Right renal cortex interstitium (tissue), 3 donors: ENCODE data around the gene CIB2. TPM values are rescaled to one million over a fixed set of nuclear protein-coding genes. Genes with fewer than 3 reads are reported as not detected.

Experiments used
- DNase-seq, 3 donors: peaks; one replicate each; pipeline ENCODE4 v3.0.0-alpha.2; 2013; ENCODE audit warnings: low read depth in 3 of 3, low spot score in 2 of 3
- polyA plus RNA-seq, 3 donors: library from polyadenylated mRNA; unstranded; fragments of 120-200 nt; gene quantifications; one replicate each; pipeline ENCODE4 v1.2.1, GENCODE V29; 2013; ENCODE audit not compliant: insufficient read length in 3 of 3

Gene CIB2
- polyA plus RNA-seq, 3 donors = 28.2 to 33.0 (median 30.0) TPM

DNA sequence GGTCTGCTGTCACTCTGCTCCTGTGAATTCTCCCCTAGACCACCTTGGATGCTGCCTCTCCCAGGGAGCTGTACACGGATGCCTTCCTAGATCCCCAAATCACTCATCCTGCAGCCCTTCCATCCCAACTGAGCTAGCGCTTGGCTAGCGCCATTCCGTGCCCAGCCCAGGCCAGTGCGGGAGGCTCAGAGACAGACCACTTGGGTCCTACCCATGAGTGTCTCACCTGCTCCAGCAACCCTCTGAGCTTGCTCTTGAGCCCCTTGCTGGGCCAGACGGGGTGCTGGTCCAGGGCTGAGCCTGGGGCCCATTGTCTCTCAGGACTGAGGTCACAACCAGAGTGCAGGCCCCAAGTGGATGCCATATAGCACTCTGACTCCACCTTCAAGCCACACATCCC lies 21.1 kb downstream of the CIB2 start:
- no peak for DNase-seq

DNA sequence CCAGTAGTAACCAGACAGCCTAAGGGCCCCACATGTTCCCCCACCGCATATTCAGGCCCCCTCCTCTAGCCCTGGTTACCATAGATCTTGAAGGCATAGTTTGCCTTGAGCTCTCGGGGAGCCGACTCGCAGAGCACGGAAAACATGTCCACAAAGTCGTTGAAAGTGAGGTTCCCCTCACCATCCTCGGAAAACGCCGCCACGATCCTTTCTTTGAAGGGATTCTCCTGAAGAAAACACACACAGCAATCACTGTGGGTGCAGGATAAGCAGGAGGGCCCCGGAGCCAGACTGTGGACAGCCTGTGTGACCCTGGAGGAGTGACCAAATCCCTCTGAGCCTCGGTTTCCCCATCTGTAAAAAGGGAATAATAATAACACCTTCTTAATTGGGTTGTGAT lies 22.1 kb downstream of the CIB2 start:
- DNase-seq = no peak

DNA sequence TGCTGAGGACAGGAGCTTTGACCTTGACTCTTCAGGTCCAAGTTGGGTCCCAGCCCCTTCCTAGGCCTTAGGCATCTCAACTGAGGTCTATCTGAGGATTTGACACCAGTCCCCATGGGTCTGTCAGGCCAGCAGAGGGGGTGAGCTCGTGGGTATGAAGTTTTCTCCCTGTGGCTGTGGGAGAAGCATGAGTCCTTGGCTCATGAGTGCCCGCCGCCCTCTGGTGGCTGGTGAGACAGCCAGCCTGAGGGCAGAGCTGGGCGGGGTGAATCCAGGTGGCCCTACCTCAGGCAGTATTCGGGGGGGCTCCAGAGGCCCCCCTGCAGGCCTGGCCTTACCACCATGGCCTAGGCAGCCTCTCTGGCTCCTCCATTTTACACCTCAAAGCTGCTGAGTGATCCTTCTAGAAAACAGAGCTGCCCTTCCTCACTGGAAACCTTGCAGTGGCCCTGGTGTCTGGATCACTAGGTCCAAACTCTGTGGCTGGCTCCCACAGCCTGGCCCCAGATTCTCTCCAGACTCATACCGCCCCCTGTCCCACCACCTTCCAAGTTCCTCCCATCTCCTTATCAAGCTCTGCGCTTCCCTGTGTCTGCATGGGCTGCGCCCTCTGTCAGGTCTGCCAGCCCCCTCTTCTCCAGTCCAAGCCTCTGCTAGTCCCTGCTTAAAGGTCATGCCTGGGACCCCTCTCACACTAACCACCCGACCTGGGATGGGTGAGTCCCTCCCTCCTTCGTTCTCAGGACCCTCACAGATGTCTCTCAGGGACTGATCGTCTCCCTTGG lies 22.8 kb downstream of the CIB2 start:
- no peak for DNase-seq

DNA sequence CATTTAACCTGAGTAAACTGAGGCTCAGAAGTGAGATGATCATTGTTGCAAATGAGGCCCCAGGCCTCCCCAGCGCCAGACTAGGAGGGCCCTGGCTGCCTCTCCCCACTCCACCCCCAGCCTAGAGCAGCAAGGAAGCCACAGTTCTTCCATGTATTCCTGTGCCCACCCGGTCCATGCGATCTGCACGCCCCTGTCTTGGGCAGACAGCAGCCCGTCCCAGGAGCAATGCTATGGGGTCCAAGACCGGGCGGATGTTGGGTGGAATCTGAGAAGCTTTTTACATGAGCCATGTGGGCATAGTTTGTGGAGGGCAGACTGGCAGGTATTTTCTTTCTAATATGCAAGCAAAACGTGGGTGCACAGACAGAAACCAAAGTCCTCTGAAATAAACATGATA lies 23.8 kb downstream of the CIB2 start:
- no peak for DNase-seq

DNA sequence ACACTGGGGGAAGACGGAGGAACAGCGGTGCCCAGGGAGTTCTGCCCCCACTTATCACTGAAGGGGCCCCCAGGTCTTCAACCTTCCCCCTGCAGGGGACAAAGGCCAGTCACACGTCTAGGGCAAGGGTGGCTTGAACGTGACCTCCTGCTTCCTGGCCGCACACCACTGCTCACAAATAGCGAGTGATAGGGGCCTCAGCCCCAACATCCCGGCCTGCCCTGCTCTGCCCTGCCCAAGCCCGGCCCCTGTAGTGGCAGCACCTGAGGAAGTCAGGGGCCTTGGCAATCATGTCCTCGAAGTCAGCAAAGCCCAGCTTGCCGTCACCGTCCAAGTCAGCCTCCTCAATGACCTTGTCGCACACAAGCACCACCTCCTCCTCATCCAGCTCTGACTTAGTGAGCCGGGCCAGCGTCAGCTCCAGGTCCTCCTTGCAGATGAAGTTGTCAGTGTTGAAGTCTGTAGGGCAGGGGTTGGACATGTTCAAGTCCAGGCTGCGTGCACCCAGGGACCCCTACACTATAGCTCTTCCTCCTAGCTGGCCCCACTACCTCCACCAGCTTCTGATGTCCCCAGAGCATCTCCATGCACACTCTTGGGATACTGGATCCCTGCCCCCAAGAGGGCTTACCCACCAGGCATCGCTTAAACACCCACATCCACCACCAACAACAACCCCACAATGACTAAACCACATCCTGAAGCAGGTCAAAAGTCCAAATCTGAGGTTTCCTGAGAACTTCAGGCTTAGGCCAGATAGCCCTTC lies 25.6 kb downstream of the CIB2 start:
- no peak for DNase-seq

DNA sequence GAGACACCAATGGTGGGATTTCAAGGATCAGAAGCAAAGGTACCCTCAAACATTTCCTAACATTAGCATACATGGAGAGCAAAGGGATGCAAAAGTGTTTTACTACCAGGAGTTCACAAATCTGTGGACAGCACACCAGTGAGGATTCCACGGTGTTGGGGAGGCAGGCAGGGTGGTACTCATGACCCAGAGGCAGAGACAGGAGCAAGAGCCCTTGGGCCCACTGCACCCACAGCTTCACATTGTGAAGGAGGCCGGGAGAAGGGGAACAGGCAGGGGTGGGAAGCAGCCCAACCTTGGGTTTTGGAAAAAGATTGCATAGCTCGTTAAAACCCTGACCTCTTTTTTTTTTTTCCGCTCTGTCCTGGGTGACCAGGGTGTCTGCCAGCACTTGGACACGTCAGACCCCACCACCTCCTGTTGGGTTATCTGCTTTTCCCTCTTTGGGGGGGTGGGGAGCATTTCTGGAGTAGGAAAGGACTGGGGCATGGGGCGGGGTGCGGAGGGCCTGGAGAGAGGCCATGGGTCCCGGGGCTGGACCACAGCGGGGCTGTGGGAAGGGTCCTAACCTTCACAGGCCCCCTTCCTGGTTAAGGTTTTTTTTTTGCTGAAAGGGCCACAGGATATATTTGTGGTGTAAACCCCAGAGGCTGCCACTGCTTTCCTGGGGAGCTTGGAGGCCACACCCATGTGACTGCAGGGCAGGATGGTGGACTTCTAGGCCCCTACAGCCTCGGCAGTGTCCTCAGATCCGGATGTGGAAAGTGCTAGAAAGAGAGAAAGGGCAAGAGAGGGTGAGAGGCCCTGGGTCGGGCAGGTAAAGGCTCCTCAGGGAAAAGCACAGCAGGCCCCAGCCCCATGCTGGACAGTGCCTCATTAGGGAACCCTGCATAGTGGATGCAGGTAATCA lies 26.4 kb downstream of the CIB2 start:
- DNase-seq = no peak

DNA sequence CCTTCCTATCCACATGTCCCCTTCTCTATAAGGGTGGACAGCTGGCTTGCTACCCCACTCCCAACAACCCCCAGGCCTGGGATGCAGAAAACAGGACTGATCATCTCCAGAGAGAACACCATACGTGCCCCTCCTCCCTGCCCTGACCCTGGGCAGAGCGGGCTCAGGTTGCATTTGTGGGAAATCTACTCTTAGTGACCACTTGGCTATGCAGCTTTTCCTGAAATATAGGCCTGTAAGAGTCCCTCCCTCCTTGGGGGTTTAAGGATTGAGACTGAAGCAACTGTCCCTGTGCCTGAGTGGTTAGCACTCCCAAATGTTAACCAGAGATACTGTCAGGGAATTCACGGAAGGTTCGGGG lies 27.1 kb downstream of the CIB2 start:
- no peak for DNase-seq

DNA sequence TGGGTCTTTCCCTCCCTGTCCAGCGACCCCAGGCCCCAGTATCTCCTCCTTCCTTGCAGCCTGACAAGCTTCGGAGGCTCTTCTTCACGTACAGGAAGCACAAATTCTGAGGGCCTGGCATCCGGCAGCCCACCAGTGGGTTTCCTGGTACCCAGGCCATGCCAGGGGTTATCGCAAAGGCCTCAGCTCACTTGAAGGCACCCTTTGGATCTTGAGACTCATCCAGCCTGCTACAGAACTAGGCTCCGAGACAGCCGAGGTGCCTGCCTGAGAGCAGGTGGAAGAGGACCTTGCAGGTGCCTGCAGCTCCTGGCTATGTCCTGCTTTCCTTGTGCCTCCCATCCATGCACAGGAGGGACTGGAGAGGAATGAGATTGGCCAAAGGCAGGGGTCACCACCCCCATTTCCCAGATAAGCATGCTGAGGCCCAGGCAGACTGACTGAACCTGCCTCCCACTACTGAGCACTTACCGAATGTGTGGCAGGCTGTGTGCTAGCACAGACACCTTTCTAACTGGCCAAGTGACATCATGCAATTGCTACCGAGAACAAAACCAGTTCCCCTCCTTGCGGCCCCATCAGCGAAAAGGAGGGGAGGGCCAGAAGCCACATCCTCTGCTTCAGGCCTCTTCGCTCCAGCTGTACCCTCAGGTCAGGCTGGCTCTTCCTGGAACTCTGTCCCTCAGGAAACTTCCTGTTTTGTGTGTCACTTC lies 27.7 kb downstream of the CIB2 start:
- DNase-seq = no peak

DNA sequence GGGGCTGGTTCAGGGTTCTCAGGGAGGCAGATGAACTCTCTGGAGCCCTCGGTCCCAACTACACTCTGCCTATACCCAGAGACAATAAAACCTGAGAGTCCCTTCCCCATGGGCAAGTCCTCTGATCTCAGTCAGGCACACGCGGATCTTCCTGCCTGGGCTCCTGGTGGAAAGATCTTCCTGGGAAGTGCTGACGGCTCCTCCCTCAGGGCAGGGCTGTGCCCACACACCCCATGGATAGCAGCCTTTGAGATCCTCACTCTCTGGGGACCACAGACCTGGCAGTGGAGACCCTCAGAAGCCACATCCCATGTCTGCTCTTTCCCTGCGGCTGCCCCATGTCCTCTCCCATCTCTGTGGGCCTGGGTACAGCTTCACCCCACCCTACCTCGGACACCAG lies 28.5 kb downstream of the CIB2 start:
- DNase-seq = no peak

DNA sequence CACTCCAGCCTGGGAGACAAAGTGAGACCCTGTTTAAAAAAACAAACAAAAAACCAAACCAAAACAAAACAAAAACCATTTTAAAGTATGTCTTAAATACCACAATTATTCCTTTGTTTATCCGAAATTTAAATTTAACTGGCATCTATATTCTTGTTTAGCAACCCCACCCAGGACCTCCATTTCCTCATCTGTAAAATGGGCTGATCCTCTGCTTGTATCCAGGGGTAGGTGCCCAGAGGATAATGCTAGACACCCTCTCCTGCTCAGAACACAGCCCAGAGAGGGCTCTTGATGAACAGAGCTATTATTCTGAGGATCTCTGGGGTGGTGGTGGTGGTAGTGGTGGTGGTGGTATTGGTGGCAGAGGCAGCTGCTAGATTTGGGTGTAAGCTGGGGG lies 29.0 kb downstream of the CIB2 start:
- DNase-seq = no peak

DNA sequence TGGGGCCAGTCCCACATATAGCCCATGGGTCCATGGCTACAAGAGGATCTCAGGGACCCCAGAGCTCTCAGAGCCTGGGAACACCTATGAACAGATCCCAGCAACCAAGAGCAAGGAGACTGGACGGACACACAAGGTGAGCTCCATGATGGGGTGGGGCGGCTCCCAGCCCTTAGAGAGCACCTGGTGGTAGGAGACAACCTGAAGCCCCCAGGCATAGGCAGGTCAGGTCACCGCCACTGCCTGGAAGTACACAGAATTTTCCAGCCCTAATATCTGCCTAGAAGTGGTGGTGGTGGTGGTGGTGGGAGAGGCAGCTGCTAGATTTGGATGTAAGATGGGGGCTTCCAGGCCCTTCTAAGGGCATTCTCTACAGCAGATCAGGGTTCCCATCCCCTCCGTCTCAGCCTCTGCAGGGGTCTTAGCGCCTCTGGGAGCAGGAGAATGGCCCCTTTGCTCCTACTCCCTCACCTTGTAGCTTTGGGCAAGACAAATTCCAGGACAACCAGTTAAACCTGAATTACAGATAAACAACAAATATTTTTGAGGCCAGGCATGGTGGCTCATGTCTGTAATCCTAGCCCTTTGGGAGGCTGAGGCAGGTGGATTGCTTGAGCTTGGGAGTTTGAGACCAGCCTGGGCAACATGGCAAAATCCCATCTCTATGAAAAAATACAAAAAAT lies 29.7 kb downstream of the CIB2 start:
- no peak for DNase-seq

DNA sequence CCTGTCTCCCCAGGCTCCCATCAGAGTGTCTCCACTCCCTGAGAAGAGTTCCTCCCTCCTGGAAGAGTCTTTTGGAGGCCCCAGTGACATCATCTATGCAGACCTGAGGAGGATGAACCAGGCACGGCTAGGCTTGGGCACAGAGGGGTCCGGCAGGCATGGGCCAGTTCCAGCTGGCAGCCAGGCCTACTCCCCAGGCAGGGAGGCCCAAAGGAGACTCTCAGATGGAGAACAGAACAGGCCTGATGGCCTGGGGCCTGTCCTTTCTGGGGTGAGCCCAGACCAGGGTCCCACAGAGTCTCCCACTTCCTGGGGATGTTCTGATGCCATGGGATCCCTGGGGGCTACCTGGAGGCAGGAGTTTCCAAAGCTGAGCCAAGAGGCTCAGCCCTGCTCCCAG lies 30.4 kb downstream of the CIB2 start:
- DNase-seq = no peak

DNA sequence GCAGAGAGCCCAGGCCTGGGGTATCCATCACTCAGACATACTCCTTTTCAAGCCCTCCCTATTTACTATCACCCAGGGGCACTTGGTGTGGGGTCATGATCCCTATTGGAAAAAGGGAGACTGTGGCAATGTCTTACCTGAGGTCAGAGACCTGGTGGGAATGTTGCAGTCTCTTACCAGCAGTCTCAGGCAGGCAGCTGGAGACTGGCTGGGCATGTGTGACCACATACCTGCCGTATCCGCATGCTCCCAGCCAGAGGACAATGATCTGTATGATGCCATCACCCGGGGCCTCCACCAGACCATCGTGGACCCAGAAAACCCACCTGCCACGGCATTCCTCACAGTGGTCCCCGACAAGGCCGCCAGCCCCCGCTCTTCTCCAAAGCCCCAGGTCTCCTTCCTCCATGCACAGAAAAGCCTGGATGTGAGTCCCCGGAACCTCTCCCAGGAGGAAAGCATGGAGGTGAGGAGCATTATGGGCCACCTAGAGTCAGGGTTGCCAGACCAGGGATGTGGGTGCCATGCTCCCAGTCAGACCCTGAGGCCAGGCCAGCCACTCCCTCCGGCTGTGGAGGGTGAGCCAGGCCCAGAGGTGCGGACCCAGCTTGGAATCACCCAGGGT lies 33.0 kb downstream of the CIB2 start:
- DNase-seq = no peak

DNA sequence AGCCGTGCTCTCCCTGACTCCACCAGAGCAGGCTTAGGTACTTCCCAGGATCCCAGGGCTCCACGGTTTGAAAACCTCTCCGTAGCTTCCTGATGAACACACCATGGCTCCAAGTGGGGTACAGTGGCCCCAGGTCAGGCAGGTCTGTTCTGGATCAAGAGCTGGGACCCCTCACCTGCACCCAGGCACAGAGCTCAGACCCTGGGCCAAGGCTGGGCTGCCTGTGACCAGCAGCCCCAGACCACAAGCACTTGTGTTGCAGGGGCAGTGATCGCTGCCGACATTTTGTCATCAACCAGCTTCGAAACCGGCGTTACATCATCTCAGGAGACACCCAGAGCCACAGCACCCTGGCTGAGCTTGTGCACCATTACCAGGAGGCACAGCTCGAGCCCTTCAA lies 33.6 kb downstream of the CIB2 start:
- DNase-seq = no peak

DNA sequence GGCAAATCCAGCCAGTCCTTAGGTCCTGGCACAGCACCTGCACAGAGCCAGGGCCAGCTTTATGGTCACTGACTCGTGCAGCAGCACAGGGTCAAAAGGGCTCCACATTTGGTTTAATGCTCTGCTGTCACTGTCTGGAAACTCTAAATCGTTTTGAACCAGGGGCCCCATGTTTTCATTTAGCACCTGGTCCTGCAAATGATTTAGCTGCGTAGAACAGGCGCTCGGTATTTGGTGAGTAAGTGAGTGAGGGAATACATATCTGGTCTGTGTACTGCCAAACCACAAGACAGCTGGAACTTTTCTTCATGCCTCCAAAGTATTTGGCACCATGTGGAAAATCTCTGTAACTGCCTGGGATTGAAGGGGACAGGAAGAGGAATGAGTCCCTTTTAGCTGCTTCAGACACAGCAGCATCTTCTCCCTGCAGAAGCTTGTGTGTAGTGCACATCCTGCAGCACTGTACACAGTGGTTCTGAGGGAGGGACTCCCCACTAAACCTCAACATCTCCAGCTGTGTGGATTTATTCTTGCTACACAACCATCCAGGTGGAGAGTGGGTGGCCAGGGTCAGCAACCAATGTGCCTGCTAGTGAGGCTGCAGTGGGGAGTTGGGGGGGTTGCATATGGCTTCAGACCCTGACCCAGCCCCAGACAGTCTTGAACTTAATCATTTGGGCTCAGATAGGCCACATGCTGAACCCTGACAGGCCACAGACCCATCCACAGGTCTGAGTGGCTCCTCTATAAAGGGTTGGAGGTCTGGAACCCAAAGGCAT lies 37.8 kb downstream of the CIB2 start:
- DNase-seq = peak in 1 of 3 donors; percentile 61

DNA sequence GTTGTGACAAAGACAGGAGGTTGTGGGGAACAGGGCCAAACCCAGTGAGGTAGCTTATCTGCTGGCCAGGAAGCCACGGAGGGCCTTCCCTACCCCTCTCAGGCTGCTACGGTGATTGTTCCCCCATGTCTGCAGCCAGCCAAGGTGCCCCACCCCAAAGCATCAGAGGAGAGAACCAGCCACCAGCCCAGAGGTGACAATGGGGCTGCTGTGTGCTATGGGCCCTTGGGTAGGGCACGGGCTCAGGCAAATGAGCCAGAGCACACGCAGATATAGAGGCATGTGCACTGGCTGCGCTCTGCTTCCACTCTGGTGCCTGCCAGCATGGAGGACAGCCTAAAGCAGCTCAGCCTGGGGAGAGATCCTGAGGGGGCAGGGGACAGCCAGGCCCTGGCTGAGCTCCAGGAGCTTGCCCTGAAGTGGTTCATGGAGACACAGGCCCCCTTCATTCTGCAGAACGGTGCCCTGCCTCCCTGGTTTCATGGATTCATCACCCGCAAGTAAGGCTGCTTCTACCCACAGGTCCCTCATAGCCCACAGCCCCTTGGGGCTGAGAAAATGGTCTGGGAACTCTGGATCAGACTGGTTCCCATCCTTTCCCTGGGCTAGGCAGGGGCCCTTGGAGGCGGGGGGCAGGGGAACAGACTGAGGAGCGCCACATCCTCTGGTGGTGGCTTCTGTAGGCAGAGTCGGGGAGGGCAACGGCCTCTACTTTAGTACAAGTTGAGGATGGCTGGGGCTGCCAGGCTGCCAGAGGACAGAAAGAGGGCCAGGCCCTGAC lies 38.8 kb downstream of the CIB2 start, which contains the start of gene SH2D7:
Gene SH2D7 (plus strand): TSS at position 301 of the 781 bp plus-strand sequence. CDS start 24 bp downstream, at position 325.
- DNase-seq = no peak

DNA sequence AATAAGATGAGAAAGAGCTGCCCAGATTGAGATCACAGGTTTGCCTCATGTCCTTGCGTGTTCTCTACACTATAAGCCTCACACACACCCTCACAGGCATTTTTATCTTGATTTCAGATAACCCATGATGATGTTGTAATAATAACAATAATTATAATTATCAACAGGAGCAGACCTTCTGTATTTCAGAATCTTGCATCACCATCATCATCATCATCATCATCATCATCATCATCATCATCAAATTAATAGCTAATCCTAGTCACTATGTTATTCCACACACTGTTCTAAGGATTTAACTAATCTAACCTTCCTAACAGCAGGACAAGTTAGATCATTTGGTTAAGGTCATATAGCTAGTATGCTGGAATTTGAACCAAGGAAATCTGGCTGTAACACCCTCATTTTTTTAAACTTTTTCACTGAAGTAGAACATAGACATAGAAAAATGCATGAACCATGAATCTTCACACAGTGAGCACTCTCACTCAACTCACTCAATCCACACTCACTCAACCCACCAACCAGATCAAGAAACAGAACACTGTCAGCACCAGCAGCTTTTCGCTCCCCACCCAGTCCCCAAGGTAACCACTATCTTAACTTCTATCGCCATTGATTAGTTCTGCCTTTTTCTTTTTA lies 40.7 kb downstream of the CIB2 start:
- no peak for DNase-seq

DNA sequence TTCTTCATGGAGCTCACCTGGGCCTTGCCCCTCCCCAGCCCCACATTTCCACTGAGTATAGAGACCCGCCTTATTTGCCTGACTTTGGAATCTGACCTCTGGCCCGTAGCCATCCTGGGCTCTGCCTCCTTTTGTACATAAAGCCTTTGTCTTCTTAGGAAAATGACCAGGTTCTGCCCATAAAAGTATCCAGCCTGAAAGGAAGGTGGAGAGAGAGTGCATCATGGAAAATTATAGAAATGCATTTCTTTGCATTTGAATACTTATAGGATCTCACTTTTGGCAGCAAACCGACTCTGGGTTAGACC lies 42.5 kb downstream of the CIB2 start:
- DNase-seq = no peak
